IPS-NIHi11 (cell line): Measurements from ENCODE around the gene CD80.
"Not testable (repeated sequence)": the region's sequence is repeated elsewhere in the genome, so short reads cannot be mapped to it uniquely, and the experiment has no call there.

Experiments used
- DNase-seq: peaks from one replicate; pipeline ENCODE4 v3.0.0; 2012; ENCODE audit warnings: mixed read lengths, low spot score

The CD80 gene, protein sequence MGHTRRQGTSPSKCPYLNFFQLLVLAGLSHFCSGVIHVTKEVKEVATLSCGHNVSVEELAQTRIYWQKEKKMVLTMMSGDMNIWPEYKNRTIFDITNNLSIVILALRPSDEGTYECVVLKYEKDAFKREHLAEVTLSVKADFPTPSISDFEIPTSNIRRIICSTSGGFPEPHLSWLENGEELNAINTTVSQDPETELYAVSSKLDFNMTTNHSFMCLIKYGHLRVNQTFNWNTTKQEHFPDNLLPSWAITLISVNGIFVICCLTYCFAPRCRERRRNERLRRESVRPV

DNA sequence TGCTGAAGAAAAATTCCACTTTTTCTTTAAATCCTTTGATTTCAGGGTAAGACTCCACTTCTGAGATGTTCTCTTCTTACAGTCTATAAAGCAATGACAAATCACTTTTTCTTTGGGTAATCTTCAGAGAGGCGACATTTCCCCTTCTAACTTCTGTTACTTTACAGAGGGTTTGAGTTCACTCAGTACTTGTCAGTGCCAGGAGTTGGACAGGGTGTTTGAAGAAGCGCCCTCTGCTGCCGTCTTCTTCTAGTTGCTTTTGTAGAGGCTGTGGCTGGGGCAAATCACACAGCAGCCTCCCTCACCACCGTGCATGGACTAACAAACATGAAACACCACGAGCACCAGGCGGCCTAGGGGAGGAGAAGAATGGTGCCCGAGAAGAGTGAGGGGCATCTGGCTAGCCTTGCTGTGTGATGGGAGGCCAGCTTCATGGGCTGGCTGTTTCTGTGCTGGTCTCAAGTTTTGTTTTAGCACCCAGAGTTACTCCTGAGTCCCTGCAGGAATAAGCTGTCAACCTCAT lies at the start of gene CD80:
Gene CD80, minus strand, starts transcription at position 174 of the 523 bp plus-strand sequence. CDS start 1,886 bp downstream, outside the sequence.
- peak; percentile 58 for DNase-seq

DNA sequence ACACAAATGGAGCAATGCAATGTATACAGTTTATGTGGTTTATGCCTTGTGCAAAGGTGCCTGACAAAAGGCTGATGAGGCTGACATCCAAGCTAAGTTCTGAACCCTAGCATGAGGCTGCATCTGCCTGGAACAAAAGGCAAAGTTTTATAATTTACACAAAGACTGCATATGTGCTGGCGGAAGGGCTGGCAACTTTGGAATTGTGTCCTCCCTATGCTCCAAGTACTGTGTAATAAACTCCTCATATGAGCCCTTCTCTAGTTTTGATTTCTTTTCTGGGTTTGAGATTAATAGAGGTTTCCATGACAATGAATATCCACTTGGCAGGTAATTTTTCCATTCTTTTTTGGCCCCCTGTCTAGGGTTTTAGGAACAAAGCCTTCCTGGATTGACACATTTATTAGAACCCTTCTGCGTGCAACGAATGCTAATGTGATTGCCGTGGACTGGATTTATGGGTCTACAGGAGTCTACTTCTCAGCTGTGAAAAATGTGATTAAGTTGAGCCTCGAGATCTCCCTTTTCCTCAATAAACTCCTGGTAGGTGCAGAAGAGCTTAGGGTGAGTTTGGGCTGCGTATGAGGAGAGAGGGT lies 49.1 kb upstream of the CD80 start:
- no peak for DNase-seq

DNA sequence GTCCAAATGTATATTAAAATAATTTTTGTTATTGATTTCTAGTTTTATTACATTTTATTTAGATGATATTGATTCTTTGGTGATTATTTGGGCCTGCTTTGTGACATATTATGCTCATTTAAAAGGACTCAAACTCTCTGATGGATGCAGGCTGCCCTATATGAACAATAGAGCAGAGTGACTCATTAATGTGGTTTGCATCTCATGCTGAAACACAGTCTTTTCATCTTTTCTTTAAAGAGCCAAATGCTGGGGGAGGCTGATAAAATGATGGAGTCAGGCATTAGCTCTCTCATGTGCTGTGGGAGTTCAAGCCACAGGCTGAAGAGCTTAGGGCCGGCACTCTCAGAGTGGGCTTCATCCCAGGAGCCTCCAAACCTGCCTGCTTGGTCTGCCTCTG lies 45.5 kb upstream of the CD80 start:
- DNase-seq: no peak

DNA sequence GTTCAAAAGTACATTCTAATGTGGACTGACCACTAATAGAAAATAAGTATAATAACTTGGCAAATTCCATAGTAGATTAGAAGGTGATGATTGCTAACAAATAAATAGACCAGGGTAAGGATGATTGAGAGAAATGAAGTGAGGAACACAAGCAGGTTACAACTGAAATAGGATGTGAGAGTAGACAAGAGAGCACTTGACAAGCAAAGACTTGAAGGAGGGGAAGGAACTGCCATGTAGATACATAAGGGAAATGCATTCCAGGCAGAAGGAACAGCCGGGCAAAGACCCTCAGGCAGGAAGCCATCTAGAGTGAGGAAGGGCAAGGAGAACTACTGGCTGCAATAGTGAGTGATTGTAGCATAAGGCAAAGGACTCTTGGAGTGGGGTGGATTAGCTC lies 43.3 kb upstream of the CD80 start:
- DNase-seq: no peak

DNA sequence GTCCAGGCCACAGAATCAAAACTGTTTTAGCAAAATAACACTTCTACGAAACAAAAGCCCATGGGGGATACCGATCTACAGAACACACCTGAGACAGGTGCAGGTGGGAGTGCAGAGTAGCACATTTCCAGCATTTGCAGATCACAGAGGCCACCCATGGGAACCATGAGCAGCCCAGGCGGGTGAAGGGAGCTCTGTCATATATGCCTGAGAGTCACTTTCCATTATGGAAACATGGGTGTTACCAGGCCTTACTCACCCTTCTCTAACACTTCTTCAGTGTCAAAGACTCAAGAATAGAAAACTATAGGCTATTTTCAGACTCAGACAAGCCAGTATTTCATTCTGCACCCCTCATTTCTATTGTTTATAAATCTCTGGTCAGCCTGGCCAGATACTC lies 41.7 kb upstream of the CD80 start:
- DNase-seq: no peak

DNA sequence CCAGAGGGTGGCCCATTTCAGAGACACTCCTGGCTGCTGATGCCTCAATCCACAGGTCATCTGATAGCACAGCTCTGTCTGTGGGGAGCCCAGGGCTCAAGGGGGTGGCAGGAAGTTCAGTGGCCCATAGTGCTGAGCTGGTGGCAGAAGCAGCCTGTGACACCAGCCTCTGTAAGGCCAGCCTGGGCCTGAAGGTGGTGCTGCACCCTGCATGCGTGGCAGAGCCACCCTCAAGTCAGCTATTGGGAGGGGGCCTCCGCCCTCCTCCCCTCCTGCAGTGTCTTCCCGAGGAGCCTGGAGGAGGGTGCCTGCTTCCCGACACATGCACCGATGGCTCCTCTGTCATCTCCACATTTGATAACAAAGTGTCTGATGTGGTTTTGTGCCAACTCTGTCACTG lies 41.3 kb upstream of the CD80 start:
- peak; percentile 70 for DNase-seq

DNA sequence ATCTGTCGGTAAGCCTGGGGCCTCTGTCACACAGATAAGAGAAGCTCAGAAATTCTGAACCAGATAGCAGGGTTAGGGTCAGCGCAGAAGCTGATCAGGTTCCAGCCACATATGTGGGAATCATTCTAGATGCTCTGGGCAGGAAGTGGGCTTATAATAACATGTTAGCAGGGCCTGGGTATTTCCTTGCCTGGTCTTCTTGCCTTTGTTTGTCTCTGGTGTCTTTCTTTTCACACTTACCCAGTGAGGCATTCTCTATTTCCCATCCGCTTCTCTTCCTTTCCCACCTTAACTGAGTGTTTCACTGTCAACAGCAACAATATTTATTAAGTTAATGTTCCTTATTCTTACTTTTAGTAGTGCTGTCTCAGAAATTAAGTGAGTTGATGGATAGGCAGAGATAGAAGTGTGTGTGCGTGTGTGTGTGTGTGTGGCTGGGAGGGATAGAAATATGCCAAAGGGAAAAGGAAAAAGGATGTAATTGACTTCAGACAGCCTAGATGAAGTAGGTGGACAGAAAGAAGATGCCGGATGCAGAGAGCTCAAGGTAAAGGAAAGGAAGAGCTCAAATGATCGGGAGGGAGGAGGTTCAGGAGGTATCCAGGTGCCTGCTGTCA lies 40.3 kb upstream of the CD80 start:
- no peak for DNase-seq

DNA sequence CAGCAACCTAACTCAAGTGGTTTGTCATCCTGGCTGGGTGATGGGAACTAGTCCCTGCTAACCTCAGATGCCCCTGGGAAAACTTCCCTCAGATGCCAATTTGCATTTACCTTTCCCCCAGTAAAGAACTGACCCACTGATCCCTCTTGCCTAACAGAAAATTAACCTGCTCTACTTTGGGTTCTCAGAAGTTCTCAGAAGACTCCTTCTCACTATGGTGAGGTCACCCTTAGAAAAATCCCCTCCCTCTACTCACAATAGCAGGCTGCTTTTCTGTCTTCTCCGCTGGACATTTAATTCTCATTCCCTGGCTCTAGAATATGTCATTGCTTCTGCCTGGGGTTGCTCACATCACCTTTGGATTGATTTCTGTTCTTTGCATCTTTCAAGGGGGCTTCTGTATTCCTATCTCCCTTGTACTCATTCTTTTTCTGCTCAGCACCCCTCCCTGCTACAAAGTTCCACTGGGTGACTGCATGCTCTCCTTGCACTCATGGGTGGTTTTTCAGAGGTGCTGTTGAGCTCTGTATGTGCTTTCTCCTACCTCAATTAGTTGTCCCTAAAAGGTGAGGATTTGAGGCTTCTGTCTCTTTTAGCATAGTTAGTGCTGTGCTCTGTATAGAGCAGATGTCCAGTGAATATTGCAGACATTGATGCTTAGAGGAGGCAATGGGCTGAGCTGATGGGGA lies 39.1 kb upstream of the CD80 start:
- DNase-seq: no peak

DNA sequence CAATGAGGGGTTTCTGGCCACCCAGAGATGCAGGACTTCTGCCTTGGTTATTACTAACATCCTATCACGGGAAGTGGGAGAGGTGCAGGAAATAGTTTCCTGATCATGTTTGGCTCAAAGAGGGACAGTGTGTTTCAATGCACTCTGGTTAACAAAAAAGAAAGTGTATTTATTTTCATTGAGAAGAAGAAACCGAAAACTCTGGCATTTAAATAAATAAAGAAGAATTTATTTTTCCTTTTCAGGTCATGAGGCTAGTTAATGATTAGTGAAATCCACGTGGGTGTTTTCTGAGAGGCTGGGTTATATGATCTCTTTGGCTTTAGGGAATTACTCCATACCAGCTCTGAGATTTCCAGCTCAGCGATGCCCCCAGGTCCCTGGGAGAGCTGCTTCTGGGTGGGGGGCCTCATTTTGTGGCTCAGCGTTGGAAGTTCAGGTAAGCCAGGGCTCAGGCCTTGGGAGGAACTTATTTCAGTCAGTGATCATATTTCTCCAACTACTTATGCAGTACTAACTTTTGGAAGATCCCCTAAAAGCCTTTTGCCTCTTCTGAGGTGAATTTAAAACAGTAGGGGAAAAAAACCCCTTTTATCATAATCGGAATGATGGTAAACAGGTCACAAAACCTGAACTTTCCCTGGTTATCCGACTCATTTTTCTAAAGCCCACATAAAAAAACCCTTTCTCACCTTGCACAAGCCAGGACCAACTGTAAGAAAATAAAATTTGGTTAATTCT lies 38.3 kb upstream of the CD80 start, which contains the start of gene PLA1A:
Gene PLA1A, plus strand, starts transcription at position 338 of the 741 bp plus-strand sequence. Its CDS starts 29 bp downstream, at position 367.
- DNase-seq: no peak

DNA sequence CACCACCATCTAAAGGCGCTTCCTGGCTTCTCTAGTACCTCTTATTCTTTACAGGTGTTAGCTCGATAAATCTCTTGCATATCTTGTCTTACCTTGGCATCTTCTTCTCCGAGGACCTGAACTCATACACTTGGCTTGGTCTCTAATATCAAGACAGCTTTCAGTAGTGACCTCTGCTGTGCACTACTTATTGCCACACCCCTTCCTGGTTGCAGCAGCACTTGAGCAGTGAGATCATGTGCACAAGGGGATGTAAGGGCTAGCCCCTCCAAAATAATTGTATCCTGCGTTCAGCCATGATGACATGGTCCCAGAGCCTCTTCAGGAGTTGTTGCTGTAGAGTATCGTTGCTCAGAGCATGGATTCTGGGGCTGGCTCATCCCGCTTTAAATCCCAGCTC lies 37.0 kb upstream of the CD80 start:
- DNase-seq: no peak

DNA sequence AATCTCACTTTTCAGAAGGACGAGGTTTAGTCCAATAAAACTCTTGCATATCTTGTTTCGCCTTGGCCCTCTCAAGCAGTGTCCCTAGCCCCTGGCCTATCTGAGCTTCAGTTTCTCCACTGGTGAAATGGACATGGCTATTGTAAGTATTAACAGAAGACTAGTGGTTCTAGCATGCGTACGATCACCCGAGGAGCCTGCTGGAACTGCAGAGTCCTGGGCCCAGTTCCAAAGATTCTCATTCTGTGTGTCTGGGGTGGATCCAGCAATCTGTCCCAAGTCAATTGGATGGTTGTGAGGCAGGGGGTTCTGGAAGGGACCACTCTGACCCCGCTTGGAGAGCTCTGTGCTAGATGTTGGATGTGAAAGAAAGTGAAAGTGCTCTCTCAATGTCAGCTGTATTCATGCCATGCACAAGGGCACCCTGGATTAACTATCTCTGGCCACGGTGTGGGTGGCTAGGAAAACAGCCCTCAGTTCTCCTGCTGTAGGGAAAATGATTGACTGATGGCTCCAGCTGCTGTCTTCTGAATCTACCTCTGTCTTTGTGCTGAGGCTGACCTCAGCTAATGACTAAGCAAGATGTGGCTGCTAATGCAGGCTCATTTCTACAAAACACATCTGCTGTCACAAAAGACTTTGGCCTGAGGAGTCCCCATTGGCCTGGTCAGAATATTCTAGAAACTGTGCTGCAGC lies 36.4 kb upstream of the CD80 start:
- DNase-seq: no peak

DNA sequence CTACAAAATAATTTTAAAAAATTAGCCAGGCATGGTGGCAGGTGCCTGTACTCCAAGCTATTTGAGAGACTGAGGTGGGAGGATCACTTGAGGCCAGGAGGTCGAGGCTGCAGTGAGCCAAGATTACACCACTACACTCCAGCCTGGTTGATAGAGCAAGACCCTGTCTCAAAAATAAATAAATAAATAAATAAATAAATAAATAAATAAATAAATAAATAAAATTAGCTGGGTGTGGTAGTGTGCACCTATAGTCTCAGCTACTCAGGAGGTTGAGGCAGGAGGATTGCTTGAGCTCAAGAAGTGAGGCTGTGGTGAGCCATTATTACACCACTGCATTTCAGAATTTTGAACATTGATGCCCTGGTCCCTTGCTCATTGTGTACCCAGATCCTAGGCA lies 35.5 kb upstream of the CD80 start:
- DNase-seq: not testable (repeated sequence)

DNA sequence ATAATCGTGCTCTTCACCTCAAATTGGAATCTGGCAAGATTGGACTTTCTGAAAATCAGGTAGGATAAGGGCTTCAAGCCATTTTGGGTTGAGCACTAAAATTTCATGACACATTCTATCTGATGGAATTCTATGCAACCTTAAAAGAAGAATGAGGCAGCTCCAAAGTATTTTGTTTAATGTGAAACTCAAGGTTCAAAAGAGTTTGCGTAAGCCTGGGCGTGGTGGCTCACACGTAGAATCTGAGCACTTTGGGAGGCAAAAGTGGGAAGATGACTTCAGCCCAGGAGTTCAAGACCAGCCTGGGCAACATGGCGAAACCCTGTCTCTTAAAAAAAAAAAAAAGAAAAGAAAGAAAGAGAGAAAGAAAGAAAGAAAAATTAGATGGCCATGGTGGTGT lies 34.7 kb upstream of the CD80 start:
- no peak for DNase-seq

DNA sequence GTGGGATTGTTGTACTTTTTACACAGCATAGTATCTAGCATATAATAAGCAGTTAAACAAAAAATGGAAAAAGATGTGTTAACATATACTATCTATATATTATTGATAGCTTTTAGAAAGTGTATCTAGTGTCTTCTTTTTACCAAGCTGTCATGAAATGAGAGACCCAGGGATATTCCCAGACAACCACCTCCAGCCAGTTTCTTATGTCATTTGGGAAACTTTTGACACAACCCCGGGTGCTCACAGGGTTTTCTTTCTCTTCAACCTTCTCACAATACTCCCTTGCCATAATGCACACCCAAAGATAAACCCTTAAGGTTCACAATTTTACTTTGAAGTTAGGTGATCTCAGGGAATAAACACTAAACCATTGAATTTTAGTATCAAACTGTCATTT lies 33.4 kb upstream of the CD80 start:
- no peak for DNase-seq

DNA sequence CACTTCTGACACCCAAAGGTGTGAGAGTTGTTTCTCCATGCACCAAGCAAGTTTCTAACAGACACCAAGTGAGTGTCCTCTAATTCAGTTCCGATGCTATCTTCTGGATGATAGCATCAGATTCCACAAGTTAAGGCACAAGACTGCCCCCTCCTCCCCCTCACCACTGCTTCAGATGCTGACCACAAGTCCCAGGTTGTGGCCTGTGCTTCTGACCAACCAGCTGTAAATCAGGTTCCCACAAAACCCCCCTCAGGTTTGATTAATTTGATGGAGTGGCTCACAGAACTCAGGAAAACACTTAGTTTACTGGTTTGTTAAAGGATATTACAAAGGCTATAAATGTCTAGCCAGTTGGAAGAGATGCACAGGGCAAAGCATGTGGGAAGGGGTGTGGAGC lies 31.3 kb upstream of the CD80 start:
- DNase-seq: no peak

DNA sequence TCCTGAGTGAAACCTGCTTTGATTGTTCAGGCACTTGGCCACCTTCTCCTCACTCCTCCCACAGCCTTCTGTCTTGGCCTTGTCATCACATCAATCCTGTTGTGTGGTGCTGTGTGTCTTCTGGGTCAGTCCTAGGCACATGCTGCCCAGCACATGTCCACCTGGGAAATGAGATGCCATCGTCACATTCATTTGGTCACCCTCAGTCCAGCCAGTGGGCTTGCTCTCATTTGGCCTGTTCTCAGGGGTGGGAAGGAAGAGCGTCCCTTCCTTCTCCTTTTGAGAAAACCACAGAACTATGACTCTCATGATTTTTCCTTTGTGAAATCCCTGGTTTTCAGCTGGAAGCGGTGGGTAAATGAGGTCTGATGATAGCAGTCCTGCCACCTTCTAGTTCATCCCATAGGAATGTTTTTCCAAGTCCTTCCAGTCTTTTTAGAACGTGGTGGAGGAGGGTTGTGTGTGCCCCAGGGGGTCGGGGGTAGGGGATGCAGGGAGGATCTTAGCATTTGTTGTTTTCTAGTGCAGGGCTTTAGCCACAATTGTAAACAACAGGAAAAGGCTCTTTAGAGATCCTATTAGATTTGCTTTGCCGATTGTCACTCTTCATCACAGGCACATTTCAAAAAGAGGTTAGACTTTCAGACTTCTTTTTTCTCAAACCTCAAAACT lies 29.8 kb upstream of the CD80 start:
- DNase-seq: peak; percentile 40

DNA sequence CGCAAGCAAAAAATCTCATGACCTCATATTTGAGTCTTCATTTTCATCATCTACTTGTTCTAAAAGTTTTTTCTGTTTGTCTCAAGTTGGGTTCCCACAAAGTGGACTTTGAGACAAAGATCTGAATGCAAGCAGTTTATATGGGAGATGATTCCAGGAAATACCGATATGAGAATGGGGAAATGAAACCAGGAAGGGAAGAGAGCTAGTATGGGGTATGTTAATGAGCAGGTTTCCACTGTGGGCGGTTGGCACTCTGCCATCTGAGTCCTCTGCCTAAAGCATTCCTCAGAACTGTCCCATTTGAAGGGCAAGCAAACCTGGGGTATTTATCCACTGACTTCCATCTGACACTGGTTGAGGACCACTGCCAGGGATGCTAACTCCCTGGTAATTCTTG lies 28.7 kb upstream of the CD80 start:
- no peak for DNase-seq

DNA sequence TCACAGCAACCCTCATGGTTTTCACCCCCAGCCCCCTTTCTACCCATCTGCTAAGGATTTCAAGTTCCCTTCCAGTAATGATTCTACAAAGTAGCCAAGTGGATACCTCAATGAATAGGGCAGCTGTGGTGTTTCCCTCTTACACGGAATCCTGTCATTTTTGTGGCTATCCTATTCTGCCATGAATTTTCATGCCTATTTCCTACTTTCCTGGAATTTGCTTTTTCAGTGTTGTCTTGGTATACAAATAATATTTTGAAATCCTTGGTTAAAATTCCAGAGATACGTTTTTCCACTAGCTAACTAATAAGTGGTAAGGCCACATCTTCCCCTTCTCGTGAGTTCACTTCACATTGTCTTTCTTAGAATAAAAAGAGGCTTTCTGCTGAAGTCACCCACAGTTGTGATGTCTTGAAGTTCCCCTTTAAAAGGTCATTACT lies 27.3 kb upstream of the CD80 start:
- DNase-seq: no peak

DNA sequence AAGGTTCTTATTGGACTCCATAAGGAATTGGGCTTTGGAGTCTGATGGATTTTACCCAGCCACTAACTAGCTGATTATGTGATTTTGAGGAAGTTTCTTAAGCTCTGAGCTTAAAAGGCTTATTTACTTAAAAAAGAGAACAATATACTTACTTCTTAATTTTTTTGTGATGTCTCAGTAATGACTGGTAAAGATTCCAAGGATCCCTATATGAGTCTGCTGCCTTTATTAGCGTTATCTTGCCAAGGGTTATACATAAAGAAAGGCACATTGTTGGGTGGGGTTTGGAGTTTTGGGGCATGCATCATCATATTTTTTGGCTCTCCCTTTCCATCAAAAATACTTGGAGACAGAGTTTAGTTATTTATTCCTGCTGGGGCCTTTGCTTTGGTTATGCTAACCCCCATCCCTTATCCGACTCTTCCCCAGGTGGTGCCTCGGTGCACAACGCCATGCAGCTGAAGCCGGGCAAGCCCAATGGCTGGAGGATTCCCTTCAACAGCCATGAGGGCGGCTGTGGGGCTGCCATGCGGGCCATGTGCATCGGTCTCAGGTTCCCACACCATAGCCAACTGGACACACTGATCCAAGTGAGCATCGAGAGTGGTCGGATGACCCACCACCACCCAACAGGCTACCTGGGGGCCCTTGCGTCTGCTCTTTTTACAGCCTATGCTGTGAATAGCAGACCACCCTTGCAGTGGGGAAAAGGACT lies 26.6 kb upstream of the CD80 start:
- DNase-seq: no peak

DNA sequence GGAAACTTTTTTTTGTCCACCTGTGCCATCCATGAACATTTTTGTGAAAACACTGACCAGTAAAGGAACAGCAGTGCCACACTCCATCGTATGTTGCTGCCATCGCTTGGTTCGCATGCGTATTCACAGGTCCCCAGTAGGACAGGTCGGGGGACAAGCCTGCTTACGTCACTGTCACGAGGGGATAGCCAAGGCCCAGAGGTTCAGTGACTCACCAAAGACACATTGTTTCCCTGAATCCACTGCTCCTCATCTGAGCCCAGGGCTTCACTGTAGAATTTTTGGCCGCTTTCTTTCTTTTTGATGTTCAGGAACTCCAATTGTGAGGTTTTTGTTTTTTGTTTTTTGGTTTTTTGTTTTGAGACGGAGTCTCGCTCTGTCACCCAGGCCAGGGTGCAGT lies 25.8 kb upstream of the CD80 start:
- DNase-seq: no peak
